HCT116 (cell line): ENCODE measurements around the gene ACTL9. TPM values are rescaled to one million over a fixed set of nuclear protein-coding genes. Genes with fewer than 3 reads are reported as not detected.
A peak's percentile ranks its signal among the peaks of the same experiment; 100 is the strongest.

Experiments used
- ATAC-seq: fragments of 200-7000 bp; cut with Tn5 transposase; 2 replicates; pipeline ENCODE4 v1.9.1; 2020; ENCODE audit warnings: mild to moderate bottlenecking, moderate library complexity
- BruUV-seq: library from RNA; stranded (reverse); fragments of 400-500 nt; replicated peaks from 2 replicates; lab custom pipeline; 2021; lab: Mats Ljungman, UMichigan
- CTCF ChIA-PET: fragments of 300-600 bp; sonication (Branson Sonifier 250); formaldehyde crosslinking; loops from one replicate; lab custom pipeline; 2021; ENCODE audit warnings: antibody characterized with exemption; lab: Charles Lee
- POLR2A ChIA-PET: fragments of 300-600, 350-600 bp; sonication (Branson Sonifier 250); formaldehyde crosslinking; loops from one replicate; lab custom pipeline; 2021; ENCODE audit warnings: antibody characterized with exemption; lab: Charles Lee
- RAD21 ChIA-PET, 2 experiments: fragments of 300-600 bp; sonication (Branson Sonifier 250); formaldehyde crosslinking; loops; one replicate each; lab custom pipeline; 2023; ENCODE audit warnings: low total read pairs in 2 of 2; ENCODE audit not compliant: uncharacterized antibody in 2 of 2, unreplicated experiment in 2 of 2, low non-redundant PET in 1 of 2; lab: Charles Lee
- DNase-seq: peaks from one replicate; pipeline ENCODE4 v3.0.0-alpha.2; 2010; ENCODE audit warnings: low read depth, low spot score
- H2AFZ ChIP-seq: fragments of 200-600 bp; shearing (Covaris generic), sonication (generic); 2 replicates; pipeline ENCODE4 v1.6.1; 2017; ENCODE audit warnings: low read depth, mixed run types, mixed read lengths, antibody characterized with exemption, low read length; ENCODE audit not compliant: poor library complexity, severe bottlenecking
- H3K27ac ChIP-seq: 2 replicates; pipeline ENCODE4 v1.5.1; 2012; ENCODE audit warnings: low read depth, low read length
- H3K27me3 ChIP-seq: fragments of 200-600 bp; sonication (generic); 2 replicates; pipeline ENCODE4 v1.6.1; 2016; ENCODE audit warnings: mixed run types, low read length, mixed read lengths; ENCODE audit not compliant: insufficient read depth
- H3K36me3 ChIP-seq, 2 experiments: fragments of 200-500 bp in 1 of 2; fragments of 200-600 bp in 1 of 2; sonication (Bioruptor generic) in 1 of 2; sonication (generic) in 1 of 2; 2 replicates each; pipeline versions ENCODE4 v1.5.1 to v1.6.1; 2014 to 2016; ENCODE audit warnings: low read length in 2 of 2, inconsistent platforms in 1 of 2, mixed read lengths in 1 of 2, mixed run types in 1 of 2; ENCODE audit not compliant: insufficient read depth in 2 of 2, control insufficient read depth in 1 of 2
- H3K4me1 ChIP-seq, 2 experiments: fragments of 200-600 bp in 1 of 2; sonication (generic) in 1 of 2; 2 replicates each; pipeline versions ENCODE4 v1.5.1 to v1.6.1; 2012 to 2017; ENCODE audit warnings: low read length in 2 of 2, inconsistent platforms in 1 of 2, mild to moderate bottlenecking in 1 of 2, mixed read lengths in 1 of 2, mixed run types in 1 of 2, moderate library complexity in 1 of 2; ENCODE audit not compliant: insufficient read depth in 2 of 2, control insufficient read depth in 1 of 2
- H3K4me2 ChIP-seq: fragments of 200-600 bp; sonication (generic); 2 replicates; pipeline ENCODE4 v1.6.1; 2017; ENCODE audit warnings: mixed run types, low read length, mixed read lengths
- H3K4me3 ChIP-seq, 2 experiments: fragments of 200-600 bp in 1 of 2; sonication (generic) in 1 of 2; replicated peaks in 1 of 2; 2 replicates each; pipeline ENCODE4 v1.5.1; 2011 to 2016; ENCODE audit warnings: low read length in 2 of 2, control low read depth in 1 of 2, low read depth in 1 of 2, mild to moderate bottlenecking in 1 of 2, mixed read lengths in 1 of 2, mixed run types in 1 of 2
- H3K79me2 ChIP-seq: fragments of 200-600 bp; sonication (generic); 2 replicates; pipeline ENCODE4 v1.6.1; 2017; ENCODE audit warnings: mild to moderate bottlenecking, mixed run types, low read length, moderate library complexity, mixed read lengths; ENCODE audit not compliant: insufficient read depth
- H3K9ac ChIP-seq: fragments of 200-600 bp; sonication (generic); 2 replicates; pipeline ENCODE4 v1.6.1; 2016; ENCODE audit warnings: low read length, mixed read lengths
- H3K9me2 ChIP-seq: fragments of 200-600 bp; sonication (generic), shearing (Covaris generic); 2 replicates; pipeline ENCODE4 v1.6.1; 2017; ENCODE audit warnings: mixed run types, mild to moderate bottlenecking, moderate library complexity; ENCODE audit not compliant: insufficient read depth
- H3K9me3 ChIP-seq, 2 experiments: fragments of 200-500 bp in 1 of 2; fragments of 200-600 bp in 1 of 2; sonication (Bioruptor generic) in 1 of 2; sonication (generic) in 1 of 2; 2 replicates each; pipeline ENCODE4 v1.6.1; 2014 to 2017; ENCODE audit warnings: low read length in 2 of 2, mixed read lengths in 2 of 2, inconsistent platforms in 1 of 2, low read depth in 1 of 2, mild to moderate bottlenecking in 1 of 2, mixed run types in 1 of 2, moderate library complexity in 1 of 2; ENCODE audit not compliant: control insufficient read depth in 1 of 2, insufficient read depth in 1 of 2
- H4K20me1 ChIP-seq: fragments of 200-600 bp; sonication (generic), shearing (Covaris generic); 2 replicates; pipeline ENCODE4 v1.6.1; 2017; ENCODE audit warnings: mixed run types, mild to moderate bottlenecking, moderate library complexity; ENCODE audit not compliant: insufficient read depth
- CBX3 ChIP-seq: IDR thresholded peaks from 2 replicates; pipeline ENCODE4 v1.6.1; 2012; ENCODE audit warnings: low read depth
- CEBPB ChIP-seq: IDR thresholded peaks from 2 replicates; pipeline ENCODE4 v1.6.1; 2012; ENCODE audit warnings: low read depth
- EGR1 ChIP-seq: IDR thresholded peaks from 2 replicates; pipeline ENCODE4 v1.6.1; 2012; ENCODE audit warnings: low read depth
- ELF1 ChIP-seq: IDR thresholded peaks from 2 replicates; pipeline ENCODE4 v1.6.1; 2012; ENCODE audit warnings: low read depth, borderline replicate concordance
- FOSL1 ChIP-seq: IDR thresholded peaks from 2 replicates; pipeline ENCODE4 v1.6.1; 2012; ENCODE audit warnings: low read depth
- SP1 ChIP-seq: IDR thresholded peaks from 2 replicates; pipeline ENCODE4 v1.6.1; 2012; ENCODE audit warnings: low read depth
- SRF ChIP-seq: IDR thresholded peaks from 2 replicates; pipeline ENCODE4 v1.6.1; 2012; ENCODE audit warnings: low read depth
- TCF7L2 ChIP-seq: IDR thresholded peaks from 2 replicates; pipeline ENCODE4 v1.7.0; 2011; ENCODE audit warnings: borderline replicate concordance, inconsistent platforms; ENCODE audit not compliant: insufficient read depth, insufficient read length; ENCODE audit errors: extremely low read depth
- YY1 ChIP-seq: IDR thresholded peaks from 2 replicates; pipeline ENCODE4 v1.6.1; 2011; ENCODE audit warnings: low read length, low read depth, moderate library complexity, mild to moderate bottlenecking; ENCODE audit not compliant: insufficient replicate concordance; ENCODE audit errors: extremely low read depth
- ZFX ChIP-seq: fragments of 450-650 bp; IDR thresholded peaks from 2 replicates; pipeline ENCODE4 v1.6.1; 2017
- ZNF274 ChIP-seq: fragments of 200-500 bp; sonication (Bioruptor generic); IDR thresholded peaks from 2 replicates; pipeline ENCODE4 v1.6.1; 2014; ENCODE audit warnings: mild to moderate bottlenecking, low read depth, low read length, inconsistent platforms
- intact Hi-C: fragments of 100-400 bp; cut with micrococcal nuclease; formaldehyde crosslinking; loops from 2 replicates; pipeline ENCODE4 v1.10.0; 2022
- total RNA-seq: library from RNA; stranded (reverse); gene quantifications from one replicate; pipeline ENCODE4 v1.2.1, GENCODE V29; 2021; ENCODE audit not compliant: unreplicated experiment
- TF ChIP-seq, protein P1 (sequence below): IDR thresholded peaks from 2 replicates; pipeline ENCODE4 v1.6.1; 2012; ENCODE audit warnings: low read depth
- TF ChIP-seq, protein P2 (sequence below): IDR thresholded peaks from 2 replicates; pipeline ENCODE4 v1.6.1; 2011; ENCODE audit warnings: mild to moderate bottlenecking, low read length, moderate library complexity; ENCODE audit not compliant: insufficient replicate concordance; ENCODE audit errors: extremely low read depth
- TF ChIP-seq, protein P3 (sequence below): IDR thresholded peaks from 2 replicates; pipeline ENCODE4 v1.6.1; 2012
- TF ChIP-seq, protein P4 (sequence below), 3 experiments: fragments of 200-600 bp in 1 of 3; sonication (generic) in 1 of 3; IDR thresholded peaks in 2 of 3; conservative IDR thresholded peaks in 1 of 3; 2 replicates each; pipeline ENCODE4 v1.5.1; 2012 to 2017; ENCODE audit warnings: low read depth in 2 of 3, low read length in 2 of 3, antibody characterized with exemption in 1 of 3, borderline replicate concordance in 1 of 3, control low read depth in 1 of 3, mild to moderate bottlenecking in 1 of 3, mixed read lengths in 1 of 3, mixed run types in 1 of 3, moderate library complexity in 1 of 3; ENCODE audit not compliant: insufficient read depth in 1 of 3

Gene ACTL9
- total RNA-seq, 1 experiment from 2014 or later, result not detected

DNA sequence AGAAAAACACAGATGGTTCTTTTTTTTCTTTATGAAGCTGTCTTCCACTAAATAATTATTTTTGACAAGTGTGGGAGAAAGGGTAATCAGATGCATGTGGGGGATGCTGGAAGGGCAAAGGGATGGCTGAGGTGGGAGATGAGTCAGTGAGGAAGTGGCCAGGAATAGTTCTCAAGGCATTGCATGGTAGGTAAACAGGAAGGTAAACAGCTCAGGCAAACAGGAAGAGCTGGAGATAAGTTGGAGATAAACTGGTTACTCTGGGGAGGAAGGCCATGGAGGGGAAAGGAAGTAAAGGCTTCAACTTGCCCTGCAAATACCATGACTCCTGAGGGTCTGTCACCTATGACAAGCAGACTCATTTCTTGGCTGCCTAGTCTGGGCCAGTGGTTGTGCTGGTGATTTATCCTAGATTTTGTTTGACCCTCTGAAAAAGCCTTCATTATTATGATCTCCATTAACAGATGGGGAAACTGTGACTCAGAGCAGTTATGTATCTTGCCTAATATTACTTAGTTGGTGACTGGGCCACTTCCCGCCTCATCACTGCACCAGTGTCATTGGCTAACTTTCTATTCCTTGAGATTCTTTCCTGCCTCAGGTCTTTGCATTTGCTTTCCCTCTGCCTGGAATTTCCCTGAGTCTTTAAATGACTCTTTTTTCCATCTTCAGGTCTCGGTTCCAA is 17.1 kb downstream of the ACTL9 start:
- no peak overlapping the region for H2AFZ ChIP-seq
- no peaks in the 10 kb centered on the region for H3K36me3 ChIP-seq
- no TSS peak for BruUV-seq
- H3K4me3 ChIP-seq, result no peak overlapping the region
- no peak overlapping the region for H3K27ac ChIP-seq
- intact Hi-C loops, result no loop called here
- ChIA-PET RAD21 (no interaction called here), POLR2A (no interaction called here), CTCF (interaction anchor here (1.0 kb wide), 1 partner anchor 13 kb away, joined by 4 read pairs; no protein-coding TSS in a partner anchor)
- H4K20me1 ChIP-seq, result no peaks in the 10 kb centered on the region
- no peaks in the 10 kb centered on the region for H3K9me2 ChIP-seq
- ATAC-seq, result peak; percentile 22; the same call in 1 of the 2 replicates
- H3K27me3 ChIP-seq, result no peaks in the 10 kb centered on the region
- H3K79me2 ChIP-seq, result no peaks in the 10 kb centered on the region
- TF ChIP-seq CEBPB (no peak), YY1 (no peak), ELF1 (no peak), SP1 (no peak), ZFX (no peak), SRF (no peak), TCF7L2 (no peak), CBX3 (no peak), FOSL1 (no peak), EGR1 (no peak), ZNF274 (no peak)
- TF ChIP-seq, protein P1, sequence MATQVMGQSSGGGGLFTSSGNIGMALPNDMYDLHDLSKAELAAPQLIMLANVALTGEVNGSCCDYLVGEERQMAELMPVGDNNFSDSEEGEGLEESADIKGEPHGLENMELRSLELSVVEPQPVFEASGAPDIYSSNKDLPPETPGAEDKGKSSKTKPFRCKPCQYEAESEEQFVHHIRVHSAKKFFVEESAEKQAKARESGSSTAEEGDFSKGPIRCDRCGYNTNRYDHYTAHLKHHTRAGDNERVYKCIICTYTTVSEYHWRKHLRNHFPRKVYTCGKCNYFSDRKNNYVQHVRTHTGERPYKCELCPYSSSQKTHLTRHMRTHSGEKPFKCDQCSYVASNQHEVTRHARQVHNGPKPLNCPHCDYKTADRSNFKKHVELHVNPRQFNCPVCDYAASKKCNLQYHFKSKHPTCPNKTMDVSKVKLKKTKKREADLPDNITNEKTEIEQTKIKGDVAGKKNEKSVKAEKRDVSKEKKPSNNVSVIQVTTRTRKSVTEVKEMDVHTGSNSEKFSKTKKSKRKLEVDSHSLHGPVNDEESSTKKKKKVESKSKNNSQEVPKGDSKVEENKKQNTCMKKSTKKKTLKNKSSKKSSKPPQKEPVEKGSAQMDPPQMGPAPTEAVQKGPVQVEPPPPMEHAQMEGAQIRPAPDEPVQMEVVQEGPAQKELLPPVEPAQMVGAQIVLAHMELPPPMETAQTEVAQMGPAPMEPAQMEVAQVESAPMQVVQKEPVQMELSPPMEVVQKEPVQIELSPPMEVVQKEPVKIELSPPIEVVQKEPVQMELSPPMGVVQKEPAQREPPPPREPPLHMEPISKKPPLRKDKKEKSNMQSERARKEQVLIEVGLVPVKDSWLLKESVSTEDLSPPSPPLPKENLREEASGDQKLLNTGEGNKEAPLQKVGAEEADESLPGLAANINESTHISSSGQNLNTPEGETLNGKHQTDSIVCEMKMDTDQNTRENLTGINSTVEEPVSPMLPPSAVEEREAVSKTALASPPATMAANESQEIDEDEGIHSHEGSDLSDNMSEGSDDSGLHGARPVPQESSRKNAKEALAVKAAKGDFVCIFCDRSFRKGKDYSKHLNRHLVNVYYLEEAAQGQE, result no peak
- TF ChIP-seq, protein P2, sequence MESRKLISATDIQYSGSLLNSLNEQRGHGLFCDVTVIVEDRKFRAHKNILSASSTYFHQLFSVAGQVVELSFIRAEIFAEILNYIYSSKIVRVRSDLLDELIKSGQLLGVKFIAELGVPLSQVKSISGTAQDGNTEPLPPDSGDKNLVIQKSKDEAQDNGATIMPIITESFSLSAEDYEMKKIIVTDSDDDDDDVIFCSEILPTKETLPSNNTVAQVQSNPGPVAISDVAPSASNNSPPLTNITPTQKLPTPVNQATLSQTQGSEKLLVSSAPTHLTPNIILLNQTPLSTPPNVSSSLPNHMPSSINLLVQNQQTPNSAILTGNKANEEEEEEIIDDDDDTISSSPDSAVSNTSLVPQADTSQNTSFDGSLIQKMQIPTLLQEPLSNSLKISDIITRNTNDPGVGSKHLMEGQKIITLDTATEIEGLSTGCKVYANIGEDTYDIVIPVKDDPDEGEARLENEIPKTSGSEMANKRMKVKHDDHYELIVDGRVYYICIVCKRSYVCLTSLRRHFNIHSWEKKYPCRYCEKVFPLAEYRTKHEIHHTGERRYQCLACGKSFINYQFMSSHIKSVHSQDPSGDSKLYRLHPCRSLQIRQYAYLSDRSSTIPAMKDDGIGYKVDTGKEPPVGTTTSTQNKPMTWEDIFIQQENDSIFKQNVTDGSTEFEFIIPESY, result no peak
- TF ChIP-seq, protein P3, sequence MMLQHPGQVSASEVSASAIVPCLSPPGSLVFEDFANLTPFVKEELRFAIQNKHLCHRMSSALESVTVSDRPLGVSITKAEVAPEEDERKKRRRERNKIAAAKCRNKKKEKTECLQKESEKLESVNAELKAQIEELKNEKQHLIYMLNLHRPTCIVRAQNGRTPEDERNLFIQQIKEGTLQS, result no peak
- TF ChIP-seq, protein P4, sequence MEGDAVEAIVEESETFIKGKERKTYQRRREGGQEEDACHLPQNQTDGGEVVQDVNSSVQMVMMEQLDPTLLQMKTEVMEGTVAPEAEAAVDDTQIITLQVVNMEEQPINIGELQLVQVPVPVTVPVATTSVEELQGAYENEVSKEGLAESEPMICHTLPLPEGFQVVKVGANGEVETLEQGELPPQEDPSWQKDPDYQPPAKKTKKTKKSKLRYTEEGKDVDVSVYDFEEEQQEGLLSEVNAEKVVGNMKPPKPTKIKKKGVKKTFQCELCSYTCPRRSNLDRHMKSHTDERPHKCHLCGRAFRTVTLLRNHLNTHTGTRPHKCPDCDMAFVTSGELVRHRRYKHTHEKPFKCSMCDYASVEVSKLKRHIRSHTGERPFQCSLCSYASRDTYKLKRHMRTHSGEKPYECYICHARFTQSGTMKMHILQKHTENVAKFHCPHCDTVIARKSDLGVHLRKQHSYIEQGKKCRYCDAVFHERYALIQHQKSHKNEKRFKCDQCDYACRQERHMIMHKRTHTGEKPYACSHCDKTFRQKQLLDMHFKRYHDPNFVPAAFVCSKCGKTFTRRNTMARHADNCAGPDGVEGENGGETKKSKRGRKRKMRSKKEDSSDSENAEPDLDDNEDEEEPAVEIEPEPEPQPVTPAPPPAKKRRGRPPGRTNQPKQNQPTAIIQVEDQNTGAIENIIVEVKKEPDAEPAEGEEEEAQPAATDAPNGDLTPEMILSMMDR (IDR thresholded peaks at IDR 0.05 in 2 of 3, conservative IDR thresholded peaks at IDR 0.05 in 1 of 3; ENCODE audit: borderline replicate concordance in 1 of 3, insufficient read depth in 1 of 3, low read depth in 2 of 3, low read length in 2 of 3), result no peak
- TF ChIP-seq, all 23 proteins: peak for 0
- DNase-seq, result no peak
- no peak overlapping the region for H3K9ac ChIP-seq
- H3K4me2 ChIP-seq, result no peak overlapping the region
- no peaks in the 10 kb centered on the region for H3K9me3 ChIP-seq
- H3K4me1 ChIP-seq, result 0 out of 4 replicates have a peak, but pooled peaks cover 0 to 7% of the 10 kb centered on the region in 2 experiments
